H54 (cell line): ENCODE measurements around the gene PACSIN2.
"Not testable (repeated sequence)": the region's sequence is repeated elsewhere in the genome, so short reads cannot be mapped to it uniquely, and the experiment has no call there.

Experiments
- DNase-seq: peaks from one replicate; pipeline ENCODE4 v3.0.0; 2011; ENCODE audit warnings: low spot score, mixed read lengths; ENCODE audit not compliant: insufficient read length
- FAIRE-seq: peaks from 3 replicates; lab custom pipeline; 2011; peaks lifted over from hg19 to GRCh38; lab: Jason Lieb, UNC
- POLR2A ChIP-seq: IDR thresholded peaks from 2 replicates; pipeline ENCODE4 v1.6.1; 2011; ENCODE audit warnings: low read depth, mild to moderate bottlenecking, low read length

The PACSIN2 gene

DNA sequence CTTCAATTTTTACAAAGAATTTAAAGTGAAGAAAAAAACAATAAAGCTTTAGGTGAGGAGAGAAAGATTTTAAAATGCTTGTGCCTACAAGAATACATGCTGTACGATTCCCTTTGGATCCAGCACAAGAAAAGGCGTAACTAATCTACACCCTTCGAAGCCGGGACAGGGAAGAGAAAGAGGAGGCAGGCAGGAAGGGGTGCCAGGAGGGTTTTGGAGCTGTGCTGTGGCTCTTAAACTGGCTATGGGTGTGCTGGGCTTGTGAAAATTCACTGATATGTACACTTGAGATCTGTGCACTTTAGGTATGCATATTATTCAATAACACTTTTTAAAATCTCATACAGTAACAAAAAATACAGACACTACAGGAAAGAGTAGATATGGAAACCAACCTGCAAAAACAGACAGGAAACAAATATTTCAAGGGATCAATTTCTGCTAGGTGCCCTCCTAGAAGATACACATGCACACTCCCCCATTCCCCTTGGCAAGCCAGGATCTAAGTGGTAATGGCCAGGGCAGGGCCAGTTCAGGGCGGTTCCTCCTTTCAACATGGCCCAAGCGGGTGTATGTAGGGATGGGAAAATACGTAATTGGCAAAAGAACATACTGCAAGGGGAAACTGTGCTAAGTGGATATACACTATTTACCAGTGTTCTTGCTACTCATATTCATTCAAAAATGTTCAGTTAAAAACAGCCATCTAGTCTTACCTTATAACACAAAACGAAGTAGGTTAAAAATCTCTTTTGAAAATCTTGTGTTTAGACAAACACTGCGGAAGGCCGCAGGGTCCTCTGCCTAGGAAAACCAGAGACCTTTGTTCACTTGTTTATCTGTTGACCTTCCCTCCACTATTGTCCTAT is 54.2 kb downstream of the PACSIN2 start:
- DNase-seq (no peak), FAIRE-seq (no peak)
- TF ChIP-seq POLR2A: no peak

DNA sequence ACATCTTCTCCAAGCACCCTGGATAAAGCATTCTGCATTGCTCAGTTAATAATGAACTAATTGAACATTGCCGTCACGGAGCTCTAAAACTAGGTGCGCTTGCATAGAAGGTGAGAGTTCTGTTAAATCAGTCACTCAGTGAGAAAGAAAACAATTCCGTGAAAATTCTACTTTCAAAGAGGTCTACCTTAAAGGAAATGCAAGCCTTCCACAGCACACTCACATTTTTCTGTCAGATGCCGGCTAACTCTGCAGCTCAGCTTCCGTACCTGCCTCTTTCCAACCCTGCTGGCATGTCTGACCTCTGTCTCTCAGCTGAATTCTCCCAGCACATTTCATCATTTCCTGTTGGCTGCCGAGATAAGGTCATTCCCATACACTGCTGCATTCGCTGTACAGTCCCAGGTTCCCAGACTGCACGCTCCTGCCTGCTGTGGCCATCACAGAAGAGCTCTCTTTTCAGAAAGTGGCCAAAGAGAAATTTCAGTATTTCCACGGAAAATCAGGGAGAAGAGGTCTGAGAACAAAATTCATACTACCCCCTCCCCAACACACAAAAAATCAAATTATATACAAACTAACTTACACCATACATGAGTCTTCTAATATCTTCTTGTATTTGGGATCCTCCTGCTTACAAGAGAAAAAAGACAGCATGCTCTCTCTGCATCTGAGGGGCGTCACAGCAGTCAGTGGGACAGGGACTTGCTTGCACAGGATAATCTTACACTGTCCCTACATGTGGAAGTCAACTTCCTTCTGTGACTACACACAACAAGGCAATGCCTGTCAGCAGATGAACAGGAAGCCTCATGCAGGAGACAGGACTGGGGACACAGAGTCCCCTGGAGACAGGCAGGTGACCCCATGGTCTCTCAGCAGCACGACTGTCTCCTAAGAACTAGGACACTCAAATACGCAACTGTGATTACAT is 55.1 kb downstream of the PACSIN2 start:
- TF ChIP-seq POLR2A: no peak
- FAIRE-seq: peak; percentile 77
- no peak for DNase-seq

DNA sequence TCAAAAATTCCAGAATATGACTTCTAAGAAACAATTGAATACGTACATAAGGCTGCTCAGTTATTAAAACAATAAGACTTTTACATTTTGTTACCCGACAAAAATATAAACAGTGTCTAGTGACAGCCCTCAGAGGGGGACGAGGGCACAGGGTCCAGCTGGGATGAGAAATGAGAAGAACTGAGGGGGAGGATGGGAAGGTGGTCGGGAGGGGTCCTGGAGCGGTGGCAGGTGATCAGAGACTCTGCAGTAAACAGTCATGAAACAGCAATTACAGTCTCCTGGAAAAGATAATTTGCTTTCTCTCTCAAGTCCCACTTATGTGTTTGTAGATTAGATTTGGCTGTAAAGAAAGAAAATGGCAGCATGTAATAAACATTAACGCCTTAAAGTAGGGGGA is 56.0 kb downstream of the PACSIN2 start:
- no peak for FAIRE-seq

DNA sequence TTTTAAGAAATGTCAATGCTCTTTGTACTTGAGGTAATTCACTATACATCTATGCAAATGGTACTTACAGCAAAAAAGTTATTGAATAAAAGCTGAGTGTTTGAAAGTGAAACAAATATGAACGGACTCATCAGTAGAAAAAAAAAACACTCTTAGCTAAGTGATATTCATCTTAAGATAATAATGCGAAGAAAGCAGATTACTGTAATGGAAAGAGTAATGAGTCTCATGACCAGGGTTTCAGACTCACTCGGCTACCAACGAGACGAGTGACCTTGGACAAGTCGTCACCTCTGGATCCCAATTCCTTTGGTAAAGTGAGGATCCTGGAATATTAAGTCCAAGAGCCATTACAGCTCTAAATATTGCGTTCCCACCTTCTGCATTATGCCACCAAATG is 57.0 kb downstream of the PACSIN2 start:
- DNase-seq: no peak
- no peak for TF ChIP-seq POLR2A
- FAIRE-seq: no peak

More for the DNA sequence above, 56.0 kb downstream of the PACSIN2 start:
- TF ChIP-seq POLR2A: no peak
- no peak for DNase-seq

DNA sequence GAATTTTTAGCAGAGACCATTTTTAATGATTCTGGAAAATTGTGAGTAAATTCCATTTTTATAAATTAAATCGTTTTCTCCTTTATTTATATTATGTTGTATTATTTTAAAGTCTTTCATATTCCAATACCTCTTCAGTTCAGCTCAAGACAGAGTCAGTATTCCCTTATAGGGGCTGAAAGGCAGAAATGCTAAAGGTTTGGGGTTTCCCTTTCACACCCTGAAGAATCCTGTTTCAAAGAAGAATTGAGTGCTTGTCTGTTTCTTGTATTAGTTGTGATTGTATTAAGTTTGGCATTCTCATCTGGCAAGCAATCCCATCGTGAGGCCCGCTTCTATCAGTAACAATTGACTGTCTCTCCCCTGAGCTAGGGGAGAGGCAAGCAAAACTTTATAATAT is 57.4 kb downstream of the PACSIN2 start:
- TF ChIP-seq POLR2A: no peak
- DNase-seq (no peak), FAIRE-seq (no peak)

DNA sequence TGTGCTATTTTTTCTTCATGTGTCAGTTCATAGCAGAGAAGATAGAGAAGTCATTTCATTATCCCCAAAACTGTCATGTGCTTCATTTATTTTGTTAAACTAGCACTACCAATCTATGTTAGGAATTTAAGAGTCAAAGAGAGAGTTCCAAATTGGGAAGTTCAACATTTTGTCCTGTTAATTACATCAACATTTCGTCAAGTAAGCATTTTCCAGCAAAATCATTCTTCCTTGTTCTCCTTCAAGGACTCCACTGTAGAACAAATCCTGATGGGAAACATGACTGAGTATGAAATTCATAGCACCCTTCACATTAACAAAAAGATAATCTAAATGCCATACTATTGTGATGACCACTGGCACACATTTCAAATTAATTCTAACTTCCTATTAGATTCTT is 59.1 kb downstream of the PACSIN2 start:
- no peak for TF ChIP-seq POLR2A
- FAIRE-seq (no peak), DNase-seq (no peak)

DNA sequence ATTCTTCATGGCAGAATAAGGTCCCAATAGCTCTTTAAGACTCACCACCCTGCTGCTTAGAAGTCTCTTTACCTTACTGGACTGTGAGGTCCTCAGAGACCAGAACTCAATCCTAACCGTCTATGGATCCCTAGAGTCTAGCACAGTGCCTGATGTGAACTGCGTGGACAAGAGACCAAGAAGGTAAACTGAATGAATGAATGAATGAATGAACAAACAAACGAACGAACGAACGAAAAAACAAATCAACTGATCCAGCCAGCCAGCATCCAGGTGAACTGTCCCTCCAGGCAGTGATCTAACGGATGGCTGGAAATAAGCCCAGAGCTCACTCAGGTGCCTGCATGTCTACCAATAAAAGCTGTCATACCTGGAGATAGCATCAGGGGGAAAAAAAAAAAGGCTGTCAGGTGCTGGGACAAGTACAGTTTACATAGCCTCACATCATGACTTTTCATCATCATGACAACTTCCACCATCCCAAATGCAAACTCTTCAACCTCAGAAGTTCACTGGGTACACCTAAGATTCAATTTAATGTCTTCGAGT is 59.8 kb downstream of the PACSIN2 start:
- no peak for TF ChIP-seq POLR2A
- FAIRE-seq (no peak), DNase-seq (no peak)

DNA sequence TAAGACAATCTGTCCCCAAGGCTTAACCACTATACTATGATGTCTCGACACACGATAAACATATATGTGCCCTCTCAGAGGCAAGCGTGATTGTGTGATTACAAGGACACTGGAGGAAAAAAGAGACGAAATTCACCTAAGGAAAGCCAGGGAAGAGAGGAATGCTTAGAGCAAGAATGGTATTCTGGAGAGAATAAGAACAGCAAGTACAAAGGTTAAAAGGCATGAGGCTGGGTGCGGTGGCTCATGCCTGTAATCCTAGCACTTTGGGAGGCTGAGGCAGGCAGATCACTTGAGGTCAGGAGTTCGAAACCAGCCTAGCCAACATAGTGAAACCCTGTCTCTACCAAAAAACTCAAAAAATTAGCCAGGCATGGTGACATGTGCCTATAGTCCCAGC is 61.2 kb downstream of the PACSIN2 start:
- not testable (repeated sequence) for FAIRE-seq, DNase-seq

DNA sequence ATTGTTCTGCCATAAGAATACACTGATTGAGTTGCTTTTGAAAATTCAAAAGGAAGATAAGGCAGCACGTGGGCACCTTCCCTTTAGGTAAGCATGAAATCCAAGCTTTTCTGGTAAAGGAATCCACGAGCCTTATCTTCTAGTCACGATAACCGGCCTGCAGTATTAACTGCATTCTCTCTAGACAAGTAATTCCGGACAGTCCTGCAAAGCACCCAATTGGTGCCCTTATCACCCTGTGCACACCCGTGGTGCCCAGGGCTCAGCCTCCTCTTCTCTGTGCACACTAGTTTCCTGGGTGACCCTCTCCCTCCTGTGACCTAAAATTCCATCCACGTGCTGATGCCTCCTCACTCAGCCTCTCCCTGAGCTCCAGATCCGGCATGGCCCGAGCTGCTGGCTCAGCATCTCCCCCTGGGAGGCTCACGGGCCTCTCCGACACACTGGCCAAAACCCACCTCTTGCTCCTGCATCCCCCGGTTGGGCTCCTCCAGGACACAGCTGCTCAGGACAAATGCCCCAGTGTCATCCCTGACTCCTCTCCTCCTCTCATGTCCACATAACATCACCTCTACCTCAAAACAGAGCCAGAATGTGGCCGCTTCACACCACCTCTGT is 63.7 kb downstream of the PACSIN2 start:
- no peak for DNase-seq
- TF ChIP-seq POLR2A: no peak
- FAIRE-seq: no peak

DNA sequence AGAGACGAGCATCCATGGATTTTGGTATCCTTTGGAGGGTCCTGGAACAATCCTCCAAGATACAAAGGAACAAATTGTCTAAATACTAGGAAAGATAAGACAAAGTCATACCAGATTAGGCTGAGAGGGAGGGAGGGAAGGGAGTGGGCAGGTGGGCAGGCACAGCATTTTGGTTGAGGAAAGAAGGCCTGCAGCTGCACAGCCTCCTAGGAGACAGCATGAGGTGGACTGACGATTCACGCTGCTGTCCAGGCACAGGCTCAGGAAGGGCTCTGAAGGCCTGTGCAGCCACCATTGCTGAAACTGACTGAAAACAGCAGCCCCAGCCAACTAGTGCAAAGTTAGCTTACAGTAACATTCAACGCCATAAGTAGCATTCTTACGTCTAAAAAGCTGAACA is 64.7 kb downstream of the PACSIN2 start:
- no peak for FAIRE-seq
- TF ChIP-seq POLR2A: no peak
- no peak for DNase-seq

DNA sequence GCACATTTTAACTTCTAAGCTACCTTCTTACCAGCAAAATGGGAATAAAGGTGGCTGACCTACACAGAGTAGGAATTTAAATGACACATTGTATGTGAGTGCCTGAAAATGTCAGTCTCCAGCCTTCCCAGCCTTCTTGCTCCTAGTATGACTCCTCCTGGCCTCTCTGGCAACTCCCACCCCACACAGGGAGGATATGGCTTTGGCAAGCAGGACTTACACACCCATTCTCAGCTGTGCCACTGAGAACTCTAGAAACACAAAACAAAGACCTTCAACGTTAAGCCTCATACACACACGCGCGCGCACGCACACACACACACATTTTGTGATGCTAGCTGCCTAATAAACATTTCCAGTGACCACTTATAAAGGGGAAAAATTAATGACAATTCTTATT is 65.8 kb downstream of the PACSIN2 start:
- no peak for TF ChIP-seq POLR2A
- FAIRE-seq: peak; percentile 36
- no peak for DNase-seq

DNA sequence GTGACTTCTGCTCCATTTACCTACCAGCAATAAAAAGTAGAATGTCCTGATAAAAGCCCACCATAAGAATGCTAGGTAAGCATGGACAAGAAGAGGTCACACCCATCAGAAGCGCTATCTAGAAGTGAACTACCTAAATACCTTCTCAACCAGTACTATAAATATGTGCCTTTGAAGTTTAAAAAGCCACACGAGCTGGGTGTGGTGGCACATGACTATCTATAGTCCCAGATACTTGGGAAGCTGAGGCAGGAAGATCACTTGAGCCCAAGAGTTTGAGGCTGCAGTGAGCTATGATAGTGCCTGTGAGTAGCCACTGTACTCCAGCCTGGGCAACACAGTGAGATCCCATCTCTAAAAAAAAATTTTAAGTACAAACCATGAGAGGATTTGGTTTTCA is 66.7 kb downstream of the PACSIN2 start:
- FAIRE-seq (no peak), DNase-seq (no peak)
- TF ChIP-seq POLR2A: no peak

DNA sequence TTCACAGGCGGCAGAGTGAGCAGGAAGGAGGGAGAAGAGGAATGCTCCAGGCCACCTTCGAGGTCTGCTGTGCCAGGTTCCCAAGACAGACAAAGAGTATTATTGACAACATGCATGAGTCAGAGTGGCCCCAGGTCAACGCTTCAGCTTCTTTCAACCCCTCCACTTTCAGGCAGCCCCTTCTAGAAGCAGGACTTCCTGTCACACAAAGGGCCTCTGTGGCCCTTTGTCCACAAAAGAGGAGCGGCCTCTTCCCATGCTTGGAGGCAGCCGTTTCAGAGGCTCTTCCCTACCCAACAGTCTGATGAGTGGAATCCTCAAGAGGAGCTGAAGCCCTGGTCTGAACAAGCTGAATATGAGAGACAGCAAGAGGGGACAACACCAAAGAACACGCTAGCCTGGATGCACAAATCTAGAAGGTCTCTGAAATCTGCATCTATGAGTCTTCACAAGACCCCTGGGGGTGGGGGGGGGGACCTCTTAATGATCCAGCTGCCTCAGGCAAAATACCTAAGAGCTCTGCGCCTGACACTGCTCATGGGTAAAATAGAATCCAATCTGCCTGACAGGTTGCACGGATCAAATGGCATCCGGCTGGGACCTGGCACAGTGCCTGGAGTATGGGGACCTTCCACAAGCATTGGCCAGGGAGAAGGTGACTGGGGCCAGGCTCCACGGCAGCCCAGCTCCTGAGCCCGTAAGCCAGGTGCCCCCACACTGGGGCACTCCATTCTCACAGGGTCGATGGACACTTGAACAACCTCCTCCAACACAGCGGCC is 67.5 kb downstream of the PACSIN2 start:
- no peak for TF ChIP-seq POLR2A
- no peak for DNase-seq
- no peak for FAIRE-seq
